ENCODE results near the gene HS6ST3. TPM values are rescaled to one million over a fixed set of nuclear protein-coding genes. Genes with fewer than 3 reads are reported as not detected.
A peak's percentile ranks its signal among the peaks of the same experiment; 100 is the strongest.

Gene HS6ST3
- total RNA-seq, 1 experiment from 2014 or later = not detected

- peak; percentile 28 for DNase-seq (ENCODE audit: low spot score)
Observed at GRCh38 chr13:96650301-96650886, 560.5 kb downstream of the HS6ST3 start.

- DNase-seq (ENCODE audit: low spot score) = no peak
Observed at GRCh38 chr13:96651598-96651997, 561.7 kb downstream of the HS6ST3 start.

GRCh38 chr13:96652506-96652905, 562.6 kb downstream of the HS6ST3 start:
- no peak for DNase-seq (ENCODE audit: low spot score)

GRCh38 chr13:96661612-96662011, 571.7 kb downstream of the HS6ST3 start:
- no peak for DNase-seq (ENCODE audit: low spot score)

- no peak for DNase-seq (ENCODE audit: low spot score)
Observed at GRCh38 chr13:96662036-96662435, 572.1 kb downstream of the HS6ST3 start.

- no peak for DNase-seq (ENCODE audit: low spot score)
Observed at GRCh38 chr13:96667294-96668018, 577.5 kb downstream of the HS6ST3 start.

GRCh38 chr13:96671073-96671472, 581.2 kb downstream of the HS6ST3 start:
- DNase-seq (ENCODE audit: low spot score) = no peak

GRCh38 chr13:96672016-96672415, 582.1 kb downstream of the HS6ST3 start:
- no peak for DNase-seq (ENCODE audit: low spot score)

- no peak for DNase-seq (ENCODE audit: low spot score)
Observed at GRCh38 chr13:96673825-96674224, 583.9 kb downstream of the HS6ST3 start.

- DNase-seq (ENCODE audit: low spot score) = no peak
Observed at GRCh38 chr13:96677029-96677428, 587.1 kb downstream of the HS6ST3 start.

GRCh38 chr13:96678801-96679200, 588.9 kb downstream of the HS6ST3 start:
- no peak for DNase-seq (ENCODE audit: low spot score)

GRCh38 chr13:96680898-96681297, 591.0 kb downstream of the HS6ST3 start:
- no peak for DNase-seq (ENCODE audit: low spot score)

GRCh38 chr13:96681766-96682165, 591.9 kb downstream of the HS6ST3 start:
- no peak for DNase-seq (ENCODE audit: low spot score)

GRCh38 chr13:96684469-96684868, 594.6 kb downstream of the HS6ST3 start:
- no peak for DNase-seq (ENCODE audit: low spot score)

GRCh38 chr13:96684907-96685306, 595.0 kb downstream of the HS6ST3 start:
- DNase-seq (ENCODE audit: low spot score) = no peak

GRCh38 chr13:96686286-96686685, 596.4 kb downstream of the HS6ST3 start:
- DNase-seq (ENCODE audit: low spot score) = no peak

GRCh38 chr13:96687191-96687590, 597.3 kb downstream of the HS6ST3 start:
- DNase-seq (ENCODE audit: low spot score) = no peak

- no peak for DNase-seq (ENCODE audit: low spot score)
Observed at GRCh38 chr13:96690998-96691397, 601.1 kb downstream of the HS6ST3 start.

GRCh38 chr13:96696389-96696900, 606.5 kb downstream of the HS6ST3 start:
- no peak for DNase-seq (ENCODE audit: low spot score)

- DNase-seq (ENCODE audit: low spot score) = no peak
Observed at GRCh38 chr13:96700657-96701056, 610.8 kb downstream of the HS6ST3 start.

- no peak for DNase-seq (ENCODE audit: low spot score)
Observed at GRCh38 chr13:96707146-96707545, 617.2 kb downstream of the HS6ST3 start.

GRCh38 chr13:96710166-96710862, 620.4 kb downstream of the HS6ST3 start:
- no peak for DNase-seq (ENCODE audit: low spot score)

- DNase-seq (ENCODE audit: low spot score) = no peak
Observed at GRCh38 chr13:96720446-96720845, 630.5 kb downstream of the HS6ST3 start.
